Measurements from ENCODE around the gene CD22.

CD22 gene

GRCh38 chr19:35336166-35336955, 7.4 kb downstream of the CD22 start:
- Histone ChIP-seq H3K9ac (0 out of 2 replicates have a peak overlapping the region, but pooled peaks have one; percentile 24), H3K9me3 (no peaks in the 10 kb centered on the region), H3K27me3 (no peaks in the 10 kb centered on the region), H4K20me1 (peaks cover 100% of the 10 kb centered on the region), H3K27ac (peak overlapping the region; percentile 92; the same call in 1 of the 2 replicates), H3K4me3 (no peak overlapping the region), H3K4me2 (peak overlapping the region; percentile 99), H3K4me1 (peaks cover 100% of the 10 kb centered on the region), H3K36me3 (peaks cover 95% of the 10 kb centered on the region)
- no peak for TF ChIP-seq Cebpa-rat (IDR thresholded peaks at IDR 0.05)

DNA sequence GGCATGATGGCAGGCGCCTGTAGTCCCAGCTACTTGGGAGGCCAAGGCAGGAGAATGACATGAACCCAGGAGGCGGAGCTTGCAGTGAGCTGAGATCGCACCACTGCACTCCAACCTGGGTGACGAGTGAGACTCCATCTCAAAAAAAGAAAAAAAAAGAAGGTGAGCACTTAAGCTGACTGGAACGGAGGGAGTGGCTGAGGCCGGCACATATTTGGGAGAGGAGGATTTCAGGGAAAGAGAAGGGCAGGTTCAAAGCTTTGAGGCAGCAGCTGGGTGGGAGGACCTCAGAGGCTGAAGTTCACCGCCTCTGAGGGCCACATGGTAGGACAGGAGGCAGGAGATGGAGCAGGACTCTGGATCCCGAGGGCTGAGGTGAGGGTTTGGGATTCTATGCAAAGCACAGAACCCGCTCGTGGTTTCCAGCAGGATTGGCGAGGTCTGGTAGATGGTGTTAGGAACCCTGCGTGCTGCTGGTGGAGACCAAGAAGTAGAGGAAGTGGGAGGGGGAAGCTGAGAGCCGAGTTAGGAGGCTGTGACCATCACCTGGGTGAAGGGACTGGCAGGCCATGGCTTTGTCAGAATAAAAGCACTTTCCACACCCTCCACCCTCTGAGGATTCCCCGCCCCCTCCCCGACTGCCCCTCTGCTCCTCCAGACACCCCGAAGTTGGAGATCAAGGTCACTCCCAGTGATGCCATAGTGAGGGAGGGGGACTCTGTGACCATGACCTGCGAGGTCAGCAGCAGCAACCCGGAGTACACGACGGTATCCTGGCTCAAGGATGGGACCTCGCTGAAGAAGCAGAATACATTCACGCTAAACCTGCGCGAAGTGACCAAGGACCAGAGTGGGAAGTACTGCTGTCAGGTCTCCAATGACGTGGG, 8.4 kb downstream of the CD22 start:
- no peak for TF ChIP-seq Cebpa-rat (IDR thresholded peaks at IDR 0.05)
- Histone ChIP-seq H3K4me2 (peak overlapping the region; percentile 99), H3K27ac (0 out of 2 replicates have a peak overlapping the region, but pooled peaks have one; percentile 9), H4K20me1 (peaks cover 100% of the 10 kb centered on the region), H3K9me3 (no peaks in the 10 kb centered on the region), H3K9ac (peak overlapping the region; percentile 10; the same call in 1 of the 2 replicates), H3K27me3 (no peaks in the 10 kb centered on the region), H3K4me3 (no peak overlapping the region), H3K36me3 (peaks cover 99% of the 10 kb centered on the region), H3K4me1 (peaks cover 100% of the 10 kb centered on the region)

GRCh38 chr19:35337984-35338296, 9.0 kb downstream of the CD22 start:
- Histone ChIP-seq H3K27ac (0 out of 2 replicates have a peak overlapping the region, but pooled peaks have one; percentile 9), H3K4me3 (no peak overlapping the region), H4K20me1 (peaks cover 97% of the 10 kb centered on the region), H3K36me3 (peaks cover 99% of the 10 kb centered on the region), H3K9me3 (no peaks in the 10 kb centered on the region), H3K9ac (no peak overlapping the region), H3K4me2 (peak overlapping the region; percentile 99), H3K27me3 (no peaks in the 10 kb centered on the region), H3K4me1 (peaks cover 100% of the 10 kb centered on the region)
- TF ChIP-seq Cebpa-rat (IDR thresholded peaks at IDR 0.05) = no peak

GRCh38 chr19:35340431-35340830, 11.4 kb downstream of the CD22 start:
- H3K9ac ChIP-seq = no peak overlapping the region

DNA sequence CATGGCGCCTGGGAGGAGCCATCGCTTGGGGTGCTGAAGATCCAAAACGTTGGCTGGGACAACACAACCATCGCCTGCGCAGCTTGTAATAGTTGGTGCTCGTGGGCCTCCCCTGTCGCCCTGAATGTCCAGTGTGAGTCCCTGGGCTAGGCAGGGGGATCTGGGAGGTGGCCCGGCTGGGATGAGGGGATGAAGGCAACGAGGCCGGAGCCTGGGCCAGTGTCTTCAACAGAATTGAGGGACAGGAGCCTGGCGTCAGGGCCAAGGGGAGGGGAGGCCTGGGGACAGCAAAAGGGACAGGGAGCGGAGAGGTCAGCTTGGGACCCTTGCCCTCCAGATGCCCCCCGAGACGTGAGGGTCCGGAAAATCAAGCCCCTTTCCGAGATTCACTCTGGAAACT, 12.0 kb downstream of the CD22 start:
- H3K4me1 ChIP-seq = peaks cover 100% of the 10 kb centered on the region
- no peaks in the 10 kb centered on the region for H3K9me3 ChIP-seq
- H4K20me1 ChIP-seq = peaks cover 79% of the 10 kb centered on the region
- H3K4me2 ChIP-seq = peak overlapping the region; percentile 58
- H3K36me3 ChIP-seq = peaks cover 100% of the 10 kb centered on the region
- no peak for TF ChIP-seq Cebpa-rat (IDR thresholded peaks at IDR 0.05)
- H3K27me3 ChIP-seq = no peaks in the 10 kb centered on the region
- no peak overlapping the region for H3K4me3 ChIP-seq
- H3K9ac ChIP-seq = 0 out of 2 replicates have a peak overlapping the region, but pooled peaks have one; percentile 1
- H3K27ac ChIP-seq = peak overlapping the region; percentile 39; the same call in 1 of the 2 replicates

More at GRCh38 chr19:35340431-35340830, 11.4 kb downstream of the CD22 start:
- peaks cover 100% of the 10 kb centered on the region for H3K36me3 ChIP-seq
- no peak overlapping the region for H3K4me3 ChIP-seq
- H3K27me3 ChIP-seq = no peaks in the 10 kb centered on the region
- no peak for TF ChIP-seq Cebpa-rat (IDR thresholded peaks at IDR 0.05)
- H3K27ac ChIP-seq = no peak overlapping the region
- no peak overlapping the region; the same call in 1 of the 2 replicates for H3K4me2 ChIP-seq
- H3K4me1 ChIP-seq = peaks cover 100% of the 10 kb centered on the region
- H4K20me1 ChIP-seq = peaks cover 83% of the 10 kb centered on the region
- no peaks in the 10 kb centered on the region for H3K9me3 ChIP-seq

- Histone ChIP-seq H3K27me3 (no peaks in the 10 kb centered on the region), H3K9ac (peak overlapping the region; percentile 1; the same call in 1 of the 2 replicates), H3K4me3 (no peak overlapping the region), H3K9me3 (no peaks in the 10 kb centered on the region), H4K20me1 (peaks cover 75% of the 10 kb centered on the region), H3K27ac (peak overlapping the region; percentile 39), H3K36me3 (peaks cover 98% of the 10 kb centered on the region), H3K4me1 (peaks cover 100% of the 10 kb centered on the region), H3K4me2 (peak overlapping the region; percentile 58)
- no peak for TF ChIP-seq Cebpa-rat (IDR thresholded peaks at IDR 0.05)
These were observed 12.7 kb downstream of the CD22 start for GRCh38 chr19:35341565-35342225.

DNA sequence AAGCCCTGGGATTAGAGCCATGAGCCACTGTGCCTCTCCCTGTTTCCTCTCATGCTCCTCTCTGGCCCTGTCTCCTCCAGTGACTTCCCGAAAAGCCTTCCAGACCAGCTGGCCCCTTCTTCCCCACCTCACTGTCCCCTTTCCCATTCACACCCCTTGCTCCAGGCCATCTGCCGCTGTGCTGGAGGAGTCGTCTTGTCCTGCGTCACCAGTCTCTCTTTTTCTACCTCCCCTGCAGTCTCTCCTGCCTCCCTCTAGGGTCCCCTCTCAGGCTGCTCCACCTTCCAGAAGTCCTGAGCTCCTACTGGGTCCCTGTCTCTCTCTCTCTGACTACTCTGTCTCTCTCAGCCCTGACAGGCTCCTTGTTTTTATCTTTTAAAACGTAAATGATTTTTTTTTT, 13.4 kb downstream of the CD22 start:
- Histone ChIP-seq H3K4me3 (no peak overlapping the region), H3K27ac (peak overlapping the region; percentile 24), H3K9me3 (no peaks in the 10 kb centered on the region), H3K9ac (no peak overlapping the region; the same call in 1 of the 2 replicates), H3K27me3 (no peaks in the 10 kb centered on the region), H3K4me2 (peak overlapping the region; percentile 58), H3K4me1 (peaks cover 100% of the 10 kb centered on the region), H4K20me1 (peaks cover 68% of the 10 kb centered on the region), H3K36me3 (peaks cover 90% of the 10 kb centered on the region)
- no peak for TF ChIP-seq Cebpa-rat (IDR thresholded peaks at IDR 0.05)

DNA sequence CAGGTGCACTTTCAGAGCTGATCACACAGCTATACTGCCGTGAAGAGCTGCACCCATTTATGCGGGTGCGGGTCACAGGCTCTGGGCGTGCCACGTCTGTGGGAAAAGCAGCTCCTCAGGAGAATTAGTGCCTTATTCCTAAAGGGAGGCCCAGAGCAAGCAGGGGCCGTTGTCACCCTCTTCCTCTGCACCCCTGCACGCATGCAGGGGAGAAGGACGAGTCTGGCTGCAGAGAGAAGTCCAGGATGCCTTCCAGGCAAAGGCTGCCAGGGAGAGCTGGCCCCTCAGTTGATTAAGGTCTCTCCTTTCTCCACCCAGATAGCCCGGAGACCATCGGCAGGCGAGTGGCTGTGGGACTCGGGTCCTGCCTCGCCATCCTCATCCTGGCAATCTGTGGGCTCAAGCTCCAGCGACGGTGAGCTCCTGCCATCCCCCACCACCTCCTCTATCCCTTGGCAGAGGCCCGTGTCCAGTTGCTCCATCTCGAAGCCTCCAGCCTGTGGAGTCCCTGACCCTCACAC, 15.6 kb downstream of the CD22 start:
- Histone ChIP-seq H3K27me3 (no peaks in the 10 kb centered on the region), H3K4me2 (peak overlapping the region; percentile 93), H4K20me1 (peaks cover 47% of the 10 kb centered on the region; the same call in 1 of the 2 replicates), H3K4me1 (peaks cover 100% of the 10 kb centered on the region), H3K36me3 (peaks cover 77% of the 10 kb centered on the region), H3K27ac (no peak overlapping the region), H3K9ac (no peak overlapping the region), H3K4me3 (no peak overlapping the region), H3K9me3 (no peaks in the 10 kb centered on the region)
- no peak for TF ChIP-seq Cebpa-rat (IDR thresholded peaks at IDR 0.05)

GRCh38 chr19:35345671-35346111, 16.7 kb downstream of the CD22 start:
- Histone ChIP-seq H3K36me3 (peaks cover 66% of the 10 kb centered on the region), H3K4me1 (peaks cover 100% of the 10 kb centered on the region)

More at GRCh38 chr19:35345671-35346111, 16.7 kb downstream of the CD22 start:
- peak overlapping the region; percentile 88 for H3K27ac ChIP-seq
- H3K9me3 ChIP-seq = no peaks in the 10 kb centered on the region
- 0 out of 2 replicates have a peak overlapping the region, but pooled peaks have one; percentile 20 for H3K4me3 ChIP-seq
- peak overlapping the region; percentile 64 for H3K9ac ChIP-seq
- peaks cover 35% of the 10 kb centered on the region; the same call in 1 of the 2 replicates for H4K20me1 ChIP-seq
- H3K4me2 ChIP-seq = peak overlapping the region; percentile 93
- TF ChIP-seq Cebpa-rat (IDR thresholded peaks at IDR 0.05) = no peak
- no peaks in the 10 kb centered on the region for H3K27me3 ChIP-seq
